K562 (cell line): ENCODE data around the gene DAB2. TPM values are rescaled to one million over a fixed set of nuclear protein-coding genes. Genes with fewer than 3 reads are reported as not detected.

Source experiments
- ATAC-seq: fragments of 200-7000 bp; cut with Tn5 transposase; 3 replicates; pipeline ENCODE4 v1.9.1; 2020; ENCODE audit warnings: moderate library complexity
- BruUV-seq: library from RNA; stranded (reverse); fragments of 400-500 nt; replicated peaks from 2 replicates; lab custom pipeline; 2021; lab: Mats Ljungman, UMichigan
- CTCF ChIA-PET: fragments of 300-600 bp; formaldehyde crosslinking; extraction: SDS; loops from one replicate; lab custom pipeline; 2021; ENCODE audit warnings: low intra/inter-chr PET ratio; lab: Yijun Ruan, JAX
- POLR2A ChIA-PET: fragments of 300-600, 350-650 bp; sonication (Branson Sonifier 250); formaldehyde crosslinking; extraction: SDS; loops from one replicate; lab custom pipeline; 2021; ENCODE audit warnings: antibody characterized with exemption, inconsistent platforms; lab: Yijun Ruan, JAX
- DNase-seq, 4 experiments: peaks; one replicate each; pipeline versions ENCODE4 v3.0.0 to v3.0.0-alpha.2; 2011 to 2018; ENCODE audit warnings: low spot score in 3 of 4, mixed read lengths in 3 of 4; ENCODE audit errors: extremely low read depth in 1 of 4
- FAIRE-seq: peaks from 2 replicates; lab custom pipeline; 2011; peaks lifted over from hg19 to GRCh38; lab: Jason Lieb, UNC
- H2AFZ ChIP-seq: 2 replicates; pipeline ENCODE4 v1.6.0; 2011; ENCODE audit warnings: low read depth, low read length, control low read depth, inconsistent platforms
- H3K27ac ChIP-seq: fragments of 200-600 bp; 3 replicates; pipeline ENCODE4 v1.8.0; 2011; ENCODE audit warnings: low read depth, mild to moderate bottlenecking, control low read depth, inconsistent platforms, low read length, moderate library complexity, mixed read lengths; ENCODE audit errors: extremely low read depth
- H3K27me3 ChIP-seq, 2 experiments: fragments of 300-600 bp in 1 of 2; 2 replicates in 1 of 2; 3 replicates in 1 of 2; pipeline versions ENCODE4 v1.6.0 to v1.8.0; 2011; ENCODE audit warnings: inconsistent platforms in 2 of 2, low read length in 2 of 2, mild to moderate bottlenecking in 1 of 2, mixed read lengths in 1 of 2, moderate library complexity in 1 of 2; ENCODE audit not compliant: control insufficient read depth in 2 of 2, insufficient read depth in 2 of 2
- H3K36me3 ChIP-seq: fragments of 300-600 bp; 3 replicates; pipeline ENCODE4 v1.8.0; 2011; ENCODE audit warnings: mild to moderate bottlenecking, low read length, inconsistent platforms; ENCODE audit not compliant: control insufficient read depth, insufficient read depth
- H3K4me1 ChIP-seq, 2 experiments: fragments of 200-600 bp in 1 of 2; replicated peaks in 1 of 2; 2 replicates in 1 of 2; 3 replicates in 1 of 2; pipeline versions ENCODE4 v1.5.1 to v1.8.0; 2011; ENCODE audit warnings: inconsistent platforms in 2 of 2, low read length in 2 of 2, mild to moderate bottlenecking in 1 of 2, mixed read lengths in 1 of 2, moderate library complexity in 1 of 2; ENCODE audit not compliant: control insufficient read depth in 2 of 2, insufficient read depth in 2 of 2
- H3K4me2 ChIP-seq: 2 replicates; pipeline ENCODE4 v1.6.1; 2011; ENCODE audit warnings: low read length, control low read depth, inconsistent platforms, mixed read lengths; ENCODE audit not compliant: insufficient read depth
- H3K4me3 ChIP-seq: fragments of 200-600 bp; sonication (generic), shearing (Covaris generic); 2 replicates; pipeline ENCODE4 v1.5.1; 2016; ENCODE audit warnings: control low read depth, inconsistent platforms
- H3K79me2 ChIP-seq: fragments of 200-600 bp; 3 replicates; pipeline ENCODE4 v1.8.0; 2011; ENCODE audit warnings: low read length, inconsistent platforms; ENCODE audit not compliant: control insufficient read depth, insufficient read depth
- H3K9ac ChIP-seq, 2 experiments: 2 replicates each; pipeline versions ENCODE4 v1.6.0 to v1.6.1; 2011; ENCODE audit warnings: low read depth in 2 of 2, low read length in 2 of 2, control low read depth in 1 of 2, inconsistent platforms in 1 of 2, mild to moderate bottlenecking in 1 of 2, mixed read lengths in 1 of 2; ENCODE audit not compliant: insufficient read depth in 1 of 2
- H3K9me1 ChIP-seq: one replicate; pipeline ENCODE4 v1.6.0; 2011; ENCODE audit warnings: inconsistent platforms, mild to moderate bottlenecking, low read length, moderate library complexity; ENCODE audit not compliant: control insufficient read depth, insufficient read depth
- H3K9me3 ChIP-seq: replicated peaks from 2 replicates; pipeline ENCODE4 v1.5.1; 2011; ENCODE audit warnings: low read depth, low read length, inconsistent platforms; ENCODE audit not compliant: control insufficient read depth, insufficient read depth
- H4K20me1 ChIP-seq: replicated peaks from 2 replicates; pipeline ENCODE4 v1.6.1; 2011; ENCODE audit warnings: low read length, inconsistent platforms, mixed read lengths; ENCODE audit not compliant: control insufficient read depth, insufficient read depth
- HOXB6 ChIP-seq: fragments of 250-450 bp; sonication (Bioruptor Pico); IDR thresholded peaks from 2 replicates; pipeline ENCODE4 v1.5.1; 2022; ENCODE audit warnings: mild to moderate bottlenecking, borderline replicate concordance
- HSF4 ChIP-seq: fragments of 250-450 bp; sonication (Bioruptor Pico); IDR thresholded peaks from 2 replicates; pipeline ENCODE4 v2.1.2; 2022; ENCODE audit warnings: mild to moderate bottlenecking, moderate library complexity, borderline replicate concordance
- MAZ ChIP-seq, 2 experiments: fragments of 450-650 bp in 1 of 2; sonication (generic) in 1 of 2; formaldehyde crosslinking; IDR thresholded peaks in 1 of 2; conservative IDR thresholded peaks in 1 of 2; 2 replicates each; pipeline versions ENCODE4 v1.4.0 to v1.5.0; 2020; ENCODE audit warnings: mild to moderate bottlenecking in 1 of 2, missing genetic modification reagents in 1 of 2
- MECOM ChIP-seq: fragments of 250-450 bp; sonication (Bioruptor Pico); IDR thresholded peaks from 2 replicates; pipeline ENCODE4 v1.8.0; 2022; ENCODE audit warnings: inconsistent platforms
- NCOR1 ChIP-seq: fragments of 450-650 bp; IDR thresholded peaks from 2 replicates; pipeline ENCODE4 v1.6.1; 2016; ENCODE audit warnings: mild to moderate bottlenecking, moderate library complexity
- POLR3A ChIP-seq: IDR thresholded peaks from 2 replicates; pipeline ENCODE4 v1.6.1; 2011; ENCODE audit warnings: borderline replicate concordance, mild to moderate bottlenecking, moderate library complexity; ENCODE audit not compliant: insufficient read length, insufficient read depth; ENCODE audit errors: extremely low read depth
- RNF2 ChIP-seq: sonication (generic); IDR thresholded peaks from 2 replicates; pipeline ENCODE4 v1.6.1; 2016
- SRSF3 ChIP-seq: fragments of 200-400 bp; formaldehyde crosslinking; IDR thresholded peaks from 2 replicates; pipeline ENCODE4 v1.6.1; 2016; ENCODE audit warnings: mild to moderate bottlenecking, low read length, moderate library complexity; ENCODE audit not compliant: insufficient read depth
- ZBTB5 ChIP-seq: fragments of 450-650 bp; IDR thresholded peaks from 2 replicates; pipeline ENCODE4 v1.6.1; 2017; ENCODE audit warnings: antibody characterized with exemption
- ZNF143 ChIP-seq: sonication (generic); formaldehyde crosslinking; IDR thresholded peaks from 2 replicates; pipeline ENCODE4 v1.9.0; 2022; ENCODE audit warnings: mild to moderate bottlenecking, missing genetic modification reagents
- ZNF507 ChIP-seq: conservative IDR thresholded peaks from 2 replicates; pipeline ENCODE4 v1.6.1; 2017; ENCODE audit warnings: missing genetic modification characterization, missing compliant biosample characterization
- ZNF584 ChIP-seq: fragments of 200-800 bp; sonication (Bioruptor generic); IDR thresholded peaks from 2 replicates; pipeline ENCODE4 v1.6.1; 2016; ENCODE audit warnings: low read depth, mild to moderate bottlenecking, missing genetic modification characterization, missing compliant biosample characterization
- ZNF668 ChIP-seq: fragments of 250-450 bp; sonication (Bioruptor Pico); IDR thresholded peaks from 2 replicates; pipeline ENCODE4 v1.8.0; 2022; ENCODE audit warnings: mild to moderate bottlenecking, inconsistent platforms
- WGBS: fragments of 100-300 bp; shearing (Covaris generic); methylation state at CpG from one replicate; pipeline ENCODE4 v1.1.6; 2016; ENCODE audit warnings: low coverage, mixed read lengths; ENCODE audit not compliant: insufficient coverage; ENCODE audit errors: missing lambda C conversion rate; 5-methylcytosine and 5-hydroxymethylcytosine counted together
- in situ Hi-C: fragments of 300-500 bp; cut with MboI; formaldehyde crosslinking; loops from 4 replicates; pipeline ENCODE4 v1.15.0; 2018; ENCODE audit warnings: inconsistent platforms, mixed read lengths
- intact Hi-C: fragments of 100-400 bp; cut with micrococcal nuclease; formaldehyde crosslinking; loops from 2 replicates; pipeline ENCODE4 v1.14.2; 2022
- polyA plus RNA-seq, 8 experiments: library from polyadenylated mRNA; depleted of rRNA in 4 of 8; stranded (reverse) in 5 of 8; unstranded in 3 of 8; fragments of >200 nt; fragmentation: Nextera tagmentation in 2 of 8; fragmentation: Illumina TruSeq in 1 of 8; extraction: Ambion mirVana in 2 of 8; extraction: Trizol in 1 of 8; gene quantifications; 2 replicates each; pipeline versions ENCODE4 v1.2.1 to v1.2.3, GENCODE V29; 2011 to 2014; ENCODE audit warnings: inconsistent platforms in 1 of 8, missing spikeins in 1 of 8
- total RNA-seq, 7 experiments: library from RNA; depleted of rRNA in 6 of 7; stranded (reverse); fragments of >200 nt in 6 of 7; fragmentation: Illumina TruSeq in 2 of 7; extraction: Trizol in 2 of 7; gene quantifications; 2 replicates each; pipeline versions ENCODE4 v1.2.1 to v1.2.3, GENCODE V29; 2011 to 2021; ENCODE audit warnings: low replicate concordance in 1 of 7

DAB2 gene
- total and polyA plus RNA-seq, 9 of the 15 experiments (the other 6 are each of a cell fraction or from before 2014, with no cell fraction given): 6.6 to 29.9 (median 24.1) TPM

- 0% methylated on average over 5 of the region's 5 CpGs for WGBS
- ATAC-seq (no peak), DNase-seq (no peak), FAIRE-seq (no peak)
- BruUV-seq: no TSS peak
- Histone ChIP-seq H4K20me1 (no peaks in the 10 kb centered on the region), H3K4me3 (no peak overlapping the region), H3K27me3 (peaks cover 0 to 9% of the 10 kb centered on the region in 2 experiments; a peak in 2 of 5 replicates), H3K4me2 (no peak overlapping the region), H3K27ac (no peak overlapping the region), H3K36me3 (no peaks in the 10 kb centered on the region), H3K4me1 (no peaks in the 10 kb centered on the region), H3K79me2 (no peaks in the 10 kb centered on the region), H3K9me3 (no peaks in the 10 kb centered on the region), H3K9me1 (no peaks in the 10 kb centered on the region), H2AFZ (no peak overlapping the region), H3K9ac (no peak overlapping the region)
- ChIA-PET POLR2A (interaction anchor here (1.0 to 1.6 kb wide), 2 partner anchors 14 to 56 kb away, joined by 4 to 5 read pairs; no protein-coding TSS in a partner anchor), CTCF (no interaction called here)
- no peak for TF ChIP-seq HSF4 (CRISPR knock-in tag)
- TF ChIP-seq ZNF143 (CRISPR knock-in tag): no peak
- intact Hi-C loops (loop anchor here (10.0 kb wide), 1 partner anchor 86 kb away; no protein-coding TSS in a partner anchor), in situ Hi-C loops (no loop called here)
Measured at GRCh38 chr5:39461007-39461682, 36.4 kb upstream of the DAB2 start.

- no peak overlapping the region for H3K9ac ChIP-seq
- no peaks in the 10 kb centered on the region for H3K9me3 ChIP-seq
- intact Hi-C loops (loop anchor here (10.0 kb wide), 1 partner anchor 85 kb away; no protein-coding TSS in a partner anchor), in situ Hi-C loops (no loop called here)
- H4K20me1 ChIP-seq: no peaks in the 10 kb centered on the region
- no peaks in the 10 kb centered on the region for H3K9me1 ChIP-seq
- ChIA-PET CTCF (no interaction called here), POLR2A (interaction anchor here (1.6 kb wide), 1 partner anchor 16 kb away, joined by 5 read pairs; no protein-coding TSS in a partner anchor)
- H3K4me1 ChIP-seq: no peaks in the 10 kb centered on the region
- DNase-seq (no peak), ATAC-seq (no peak), FAIRE-seq (no peak)
- no peak overlapping the region for H2AFZ ChIP-seq
- peaks cover 0 to 9% of the 10 kb centered on the region in 2 experiments; a peak in 2 of 5 replicates for H3K27me3 ChIP-seq
- no peaks in the 10 kb centered on the region for H3K36me3 ChIP-seq
- BruUV-seq: no TSS peak
- no peak overlapping the region for H3K27ac ChIP-seq
- TF ChIP-seq ZNF584 (CRISPR knock-in tag): no peak
- no peak for TF ChIP-seq ZBTB5
- TF ChIP-seq SRSF3: no peak
- no peak for TF ChIP-seq ZNF507 (tag)
- TF ChIP-seq MAZ (CRISPR knock-in tag; conservative IDR thresholded peaks at IDR 0.05 in 1 of 2, IDR thresholded peaks at IDR 0.05 in 1 of 2): no peak
- TF ChIP-seq ZNF668: no peak
- TF ChIP-seq MECOM (CRISPR knock-in tag): no peak
- no peak for TF ChIP-seq NCOR1
- no peak for TF ChIP-seq HOXB6 (CRISPR knock-in tag)
- TF ChIP-seq POLR3A: no peak
- no peak for TF ChIP-seq RNF2
- no peaks in the 10 kb centered on the region for H3K79me2 ChIP-seq
- no peak overlapping the region for H3K4me2 ChIP-seq
- no peak overlapping the region for H3K4me3 ChIP-seq
Measured at GRCh38 chr5:39459907-39460306, 35.1 kb upstream of the DAB2 start.
